Hematopoietic multipotent progenitor cell (in vitro differentiated cells): ENCODE data around the gene TANGO2. TPM values are rescaled to one million over a fixed set of nuclear protein-coding genes. Genes with fewer than 3 reads are reported as not detected.

Experiments used
- DNase-seq, 3 donors: peaks; one replicate each; pipeline ENCODE4 v3.0.0-alpha.2; 2011 to 2015; ENCODE audit warnings: low read depth in 2 of 3, low spot score in 2 of 3
- total RNA-seq: library from RNA; depleted of rRNA; stranded (reverse); fragments of >200 nt; gene quantifications from one replicate; pipeline ENCODE4 v1.2.3, GENCODE V29; 2012

Gene TANGO2
- total RNA-seq, 1 donor = 63.6 TPM

DNA sequence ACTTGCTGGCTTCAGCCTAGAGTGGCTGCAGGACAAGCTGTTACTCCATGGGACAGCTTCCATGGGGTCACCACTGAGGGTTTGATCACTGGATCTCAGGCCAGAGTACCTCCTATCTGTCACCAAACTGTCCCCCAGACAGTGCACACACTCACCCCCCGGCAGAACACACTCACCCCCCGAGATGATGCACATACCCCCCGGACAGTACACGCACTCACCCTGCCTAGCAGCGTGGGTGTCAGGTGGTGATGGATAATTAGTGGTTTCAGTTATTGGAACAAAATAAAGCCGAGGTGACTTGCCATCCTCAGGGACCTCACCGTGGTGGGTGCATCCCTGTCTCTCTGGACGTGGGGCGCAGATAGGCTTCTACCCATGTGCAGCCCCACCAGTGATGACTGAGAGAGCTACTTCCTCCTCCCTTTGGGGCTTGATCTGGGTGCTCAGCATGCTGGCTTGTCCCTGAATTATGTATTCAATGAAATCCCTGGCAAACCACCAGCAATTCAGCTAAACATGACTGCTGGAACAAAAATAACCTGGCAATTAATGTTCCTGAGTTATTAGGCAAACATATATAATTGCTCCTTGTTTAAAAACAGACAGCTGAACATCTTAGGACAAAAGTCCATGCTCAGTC lies 18.9 kb downstream of the TANGO2 start:
- no peak for DNase-seq

DNA sequence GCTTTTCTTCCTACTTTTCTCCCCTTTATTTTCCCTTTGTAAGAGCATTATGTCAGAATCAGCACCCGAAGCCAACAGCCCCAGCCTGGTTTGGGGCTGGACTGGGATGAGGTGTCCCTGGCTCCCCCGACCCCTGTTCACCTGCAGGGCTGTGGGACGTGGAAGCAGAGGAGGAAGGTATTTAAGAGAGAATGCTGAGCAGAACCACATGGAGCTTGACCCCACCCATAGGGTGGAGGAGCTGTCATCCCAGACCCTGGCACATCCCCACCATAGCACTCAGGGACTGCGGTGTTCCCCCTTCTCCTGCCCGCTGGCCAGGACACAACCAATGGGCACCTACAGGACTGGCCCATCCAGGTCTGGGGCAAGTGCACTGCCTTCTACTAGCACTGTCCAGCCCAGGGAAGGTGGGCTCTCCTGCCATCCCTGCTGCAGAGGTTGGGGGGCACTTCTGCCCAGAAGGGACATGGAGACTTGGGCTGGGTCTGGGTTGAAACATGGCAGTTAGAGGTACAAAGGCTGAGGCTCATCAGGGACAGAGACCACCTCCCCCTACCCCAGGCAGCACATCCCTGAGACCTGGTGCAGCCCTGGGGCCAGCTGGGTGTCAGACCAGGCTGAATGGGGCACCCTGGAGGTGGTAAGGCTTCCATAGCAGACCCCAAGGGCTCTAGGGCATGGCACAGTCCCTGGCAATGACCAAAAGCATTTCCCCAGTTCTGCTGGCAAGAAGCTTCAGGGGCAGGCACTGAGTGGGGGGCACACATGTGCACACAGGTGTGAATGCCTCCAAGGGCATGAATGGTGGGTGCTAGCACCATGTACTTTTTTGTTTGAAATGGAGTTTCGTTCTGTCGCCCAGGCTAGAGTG lies 19.7 kb downstream of the TANGO2 start:
- DNase-seq = no peak

DNA sequence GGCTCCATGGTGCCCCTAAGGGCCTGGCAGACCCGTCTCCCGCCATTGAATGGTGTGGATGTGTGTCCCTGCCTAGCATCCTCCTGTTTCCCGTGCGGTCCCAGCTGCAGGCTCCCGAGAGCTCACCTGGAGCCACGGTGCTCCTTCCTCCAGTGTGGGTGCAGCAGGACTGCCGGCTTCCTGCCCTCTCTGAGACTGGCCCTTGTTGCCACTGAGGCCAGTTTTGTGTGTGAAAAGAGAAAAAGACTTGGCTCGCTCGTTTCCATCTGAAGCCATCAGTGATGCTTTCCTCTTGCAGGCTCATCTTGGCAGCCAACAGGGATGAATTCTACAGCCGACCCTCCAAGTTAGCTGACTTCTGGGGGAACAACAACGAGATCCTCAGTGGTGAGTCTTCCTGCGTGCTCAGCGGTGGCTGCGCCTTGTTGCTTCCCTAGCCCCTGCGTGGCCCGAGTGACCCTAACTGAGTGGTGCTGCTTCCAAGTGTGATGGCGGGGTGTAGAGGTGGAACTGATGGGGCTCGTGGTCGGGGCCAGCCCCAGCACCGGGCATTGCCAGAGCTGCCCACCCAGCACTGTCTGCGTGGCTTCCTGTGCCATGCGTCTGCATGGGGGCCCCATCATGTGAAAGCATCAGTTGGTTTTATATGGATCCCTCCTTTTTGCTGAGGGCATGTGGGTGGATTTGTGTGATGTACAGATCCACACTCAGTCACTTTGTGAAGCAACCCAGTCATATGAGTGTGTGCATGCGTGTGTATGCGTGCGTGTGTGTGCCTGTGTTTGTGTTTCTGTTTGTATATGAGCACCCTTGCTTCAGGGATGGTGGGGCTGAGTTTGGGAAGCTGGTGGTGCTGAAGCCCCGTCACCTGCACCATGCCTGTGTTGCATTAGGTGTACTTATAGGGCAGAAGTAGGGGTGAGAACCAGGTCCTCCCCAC lies 22.4 kb downstream of the TANGO2 start:
- no peak for DNase-seq

DNA sequence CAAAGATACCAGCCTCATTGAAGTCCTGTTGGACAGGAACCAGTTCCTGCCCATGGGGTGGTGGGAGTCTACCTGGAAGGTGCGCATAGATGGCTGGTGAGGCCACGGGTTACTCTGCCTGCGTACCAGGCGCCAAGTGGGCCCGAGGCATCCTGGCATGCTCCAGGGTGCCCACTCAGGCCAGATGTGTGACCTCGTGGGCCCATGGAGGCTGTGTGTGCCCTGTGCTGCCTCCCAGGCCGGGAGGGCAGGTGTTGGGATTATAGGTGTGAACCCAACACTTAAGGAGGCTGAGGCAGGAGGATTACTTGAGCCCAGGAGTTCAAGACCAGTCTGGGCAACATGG lies 23.1 kb downstream of the TANGO2 start:
- no peak for DNase-seq

DNA sequence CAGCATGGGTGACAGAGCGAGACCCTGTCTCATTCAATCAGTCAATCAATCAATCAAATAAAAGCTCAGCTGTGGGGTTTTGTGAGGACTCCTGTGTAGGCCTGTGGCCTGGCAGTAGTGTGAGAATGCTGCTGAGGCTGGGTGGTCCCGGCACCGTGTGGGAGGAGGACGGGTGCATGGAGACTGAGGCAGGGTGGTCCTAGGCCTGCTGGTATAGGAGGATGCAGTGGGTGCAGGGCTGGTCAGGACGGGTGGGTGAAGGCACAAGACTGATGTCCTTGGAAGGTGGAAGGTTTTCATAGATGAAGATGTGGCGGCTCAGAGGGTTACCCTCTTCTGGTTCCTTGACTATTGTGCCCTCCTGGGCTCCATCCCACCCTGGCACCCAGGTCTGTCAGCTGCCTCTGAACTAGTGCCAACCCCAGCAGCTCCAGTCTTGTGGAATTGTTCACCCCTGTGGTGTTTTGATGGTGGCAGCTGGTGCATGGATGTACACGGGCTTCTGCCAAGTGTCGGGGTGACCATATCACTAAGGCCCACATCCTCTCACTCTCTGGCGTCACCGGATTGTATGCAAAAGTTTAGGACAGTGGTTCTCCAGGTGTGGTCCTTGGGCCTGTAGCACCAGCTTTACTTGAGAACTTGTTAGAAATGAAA lies 23.7 kb downstream of the TANGO2 start:
- DNase-seq = no peak

DNA sequence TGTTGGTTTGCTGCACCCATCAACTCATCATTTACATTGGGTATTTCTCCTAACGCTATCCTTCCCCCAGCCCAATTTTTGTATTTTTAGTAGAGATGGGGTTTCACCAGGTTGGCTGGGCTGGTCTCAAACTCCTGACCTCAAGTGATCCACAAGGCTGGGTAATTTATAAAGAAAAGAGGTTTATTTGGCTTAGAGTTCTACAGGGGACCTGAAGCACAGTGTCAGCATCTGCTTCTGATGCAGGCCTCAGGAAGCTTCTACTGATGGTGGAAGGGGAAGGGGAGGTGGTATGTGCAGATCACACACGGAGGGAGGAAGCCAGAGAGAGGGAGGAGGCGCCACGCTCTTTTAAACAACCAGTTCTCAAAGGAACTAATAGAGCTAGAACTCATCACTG lies 25.8 kb downstream of the TANGO2 start:
- DNase-seq = no peak

DNA sequence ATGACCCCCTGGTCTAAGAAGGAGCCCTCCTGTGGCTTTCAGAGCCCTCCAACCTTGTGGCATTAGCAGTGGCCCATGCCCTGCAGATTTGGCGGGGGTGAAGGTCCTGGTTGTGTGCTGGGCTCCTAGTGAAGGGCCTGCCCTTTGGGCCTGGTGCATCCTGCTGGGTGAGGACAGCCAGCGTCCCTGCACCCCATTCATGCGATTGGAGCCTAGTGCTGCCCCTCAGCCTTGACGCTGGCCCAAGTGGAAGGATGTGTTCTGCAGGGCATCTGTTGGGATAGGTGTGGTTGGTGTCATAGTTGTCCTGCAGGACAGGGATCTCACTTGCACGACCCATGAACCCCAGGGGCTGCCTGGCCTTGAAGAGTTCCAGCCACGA lies 31.0 kb downstream of the TANGO2 start:
- DNase-seq = no peak

- DNase-seq = no peak
Measured at GRCh38 chr22:20052309-20053259, 31.7 kb downstream of the TANGO2 start.

DNA sequence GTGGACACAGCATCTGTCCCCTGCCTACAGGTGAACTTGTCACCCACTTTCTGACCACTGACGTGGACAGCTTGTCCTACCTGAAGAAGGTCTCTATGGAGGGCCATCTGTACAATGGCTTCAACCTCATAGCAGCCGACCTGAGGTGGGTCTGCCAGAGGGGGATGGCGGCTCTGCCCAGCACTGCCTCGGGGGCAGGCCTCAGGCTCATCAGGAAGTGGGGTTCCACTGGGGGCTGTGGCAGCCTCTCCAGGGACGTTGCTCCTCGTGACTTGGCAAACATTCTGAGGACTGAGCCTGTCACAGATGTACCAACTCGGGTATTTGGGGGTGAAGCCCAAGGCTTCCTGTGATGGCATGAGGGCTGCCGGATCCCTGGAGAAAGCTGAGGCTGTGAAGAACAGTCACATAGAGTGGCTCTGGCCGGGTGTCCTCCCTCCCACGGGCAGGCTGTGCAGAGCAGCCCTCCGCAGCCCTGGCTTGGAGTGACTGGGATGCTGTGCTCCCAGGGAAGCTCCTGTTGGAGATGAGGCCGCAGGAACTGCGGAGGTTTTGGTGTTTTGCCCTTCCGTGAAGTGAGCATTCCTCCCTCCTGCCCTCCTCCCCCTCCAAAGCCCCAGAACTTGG lies 32.6 kb downstream of the TANGO2 start:
- DNase-seq = no peak

- DNase-seq = no peak
Measured at GRCh38 chr22:20054034-20054427, 33.1 kb downstream of the TANGO2 start.

DNA sequence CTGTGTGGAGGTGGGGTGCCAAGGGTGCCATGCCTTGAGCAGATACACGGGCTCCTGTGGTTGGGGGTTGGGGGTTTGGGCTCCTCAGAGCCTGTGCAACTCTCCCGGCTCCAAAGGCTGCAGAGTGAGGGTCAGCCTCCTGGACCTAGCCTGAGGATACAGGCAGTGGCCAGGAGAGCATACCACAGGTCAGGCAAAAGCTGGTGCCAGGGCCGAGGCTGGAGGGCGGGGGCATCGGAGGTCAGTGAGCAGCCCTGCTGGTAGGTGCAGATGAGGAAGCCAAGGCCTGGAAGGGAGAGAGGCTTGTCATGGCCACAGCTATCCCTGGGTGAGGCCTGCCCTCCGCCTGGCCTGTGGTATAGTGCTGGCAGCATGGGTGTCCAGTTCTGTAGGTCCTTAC lies 33.6 kb downstream of the TANGO2 start:
- DNase-seq = no peak

DNA sequence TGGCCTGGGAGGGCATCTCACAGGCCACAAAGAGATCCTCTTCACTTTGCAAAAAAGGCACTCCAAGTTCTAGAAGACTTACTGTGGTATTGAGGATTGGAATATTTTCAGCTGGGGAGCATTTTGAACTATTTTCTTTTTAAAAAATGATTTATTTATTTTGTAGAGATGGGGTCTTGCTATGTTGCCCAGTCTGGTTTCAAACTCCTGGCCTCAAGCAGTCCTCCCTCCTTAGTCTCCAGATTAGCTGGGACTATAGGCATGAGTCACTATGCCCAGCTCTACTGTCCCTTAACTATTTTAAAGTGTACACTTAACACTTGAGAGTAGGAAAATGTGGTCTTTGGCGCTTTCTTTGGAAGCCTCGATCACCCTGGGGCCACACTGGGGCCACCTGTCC lies 34.2 kb downstream of the TANGO2 start:
- DNase-seq = no peak

DNA sequence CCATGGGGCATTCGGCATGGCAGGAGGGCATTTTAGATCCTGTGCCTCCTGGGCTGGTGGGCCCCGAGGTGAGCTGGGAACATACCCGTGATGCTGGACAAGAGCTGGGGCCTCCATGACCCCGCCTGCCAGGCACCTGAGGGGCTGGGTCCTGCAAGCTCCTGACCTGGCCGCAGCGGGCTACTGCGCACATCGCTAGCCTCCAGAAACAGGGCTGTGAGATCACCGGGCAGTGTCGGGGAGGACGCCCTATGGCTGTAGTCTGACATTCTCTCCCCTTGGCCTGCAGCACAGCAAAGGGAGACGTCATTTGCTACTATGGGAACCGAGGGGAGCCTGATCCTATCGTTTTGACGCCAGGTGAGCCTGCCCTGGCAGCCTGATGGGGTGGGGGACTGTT lies 34.7 kb downstream of the TANGO2 start:
- no peak for DNase-seq

DNA sequence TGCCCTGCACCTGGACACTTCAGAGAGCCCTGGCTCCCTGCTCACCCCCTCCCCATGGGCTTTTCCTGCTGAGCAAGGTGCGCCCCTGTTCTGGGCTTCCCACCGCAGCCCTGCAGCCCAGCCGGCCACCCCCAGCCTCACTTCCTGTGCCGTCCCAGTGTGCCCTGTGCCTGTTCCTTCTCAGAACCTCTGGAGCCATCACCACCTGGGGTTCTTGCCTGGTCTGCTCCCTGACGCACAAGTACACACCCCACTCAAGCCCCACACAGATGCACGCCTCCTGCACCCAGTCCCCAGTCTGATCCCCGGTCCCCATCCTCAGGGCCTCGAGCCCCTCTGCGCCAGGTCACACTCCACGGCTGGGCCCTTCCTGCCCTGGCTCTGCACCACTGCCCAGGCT lies 35.3 kb downstream of the TANGO2 start:
- DNase-seq = no peak

GRCh38 chr22:20056696-20057386 lies 35.9 kb downstream of the TANGO2 start:
- no peak for DNase-seq

DNA sequence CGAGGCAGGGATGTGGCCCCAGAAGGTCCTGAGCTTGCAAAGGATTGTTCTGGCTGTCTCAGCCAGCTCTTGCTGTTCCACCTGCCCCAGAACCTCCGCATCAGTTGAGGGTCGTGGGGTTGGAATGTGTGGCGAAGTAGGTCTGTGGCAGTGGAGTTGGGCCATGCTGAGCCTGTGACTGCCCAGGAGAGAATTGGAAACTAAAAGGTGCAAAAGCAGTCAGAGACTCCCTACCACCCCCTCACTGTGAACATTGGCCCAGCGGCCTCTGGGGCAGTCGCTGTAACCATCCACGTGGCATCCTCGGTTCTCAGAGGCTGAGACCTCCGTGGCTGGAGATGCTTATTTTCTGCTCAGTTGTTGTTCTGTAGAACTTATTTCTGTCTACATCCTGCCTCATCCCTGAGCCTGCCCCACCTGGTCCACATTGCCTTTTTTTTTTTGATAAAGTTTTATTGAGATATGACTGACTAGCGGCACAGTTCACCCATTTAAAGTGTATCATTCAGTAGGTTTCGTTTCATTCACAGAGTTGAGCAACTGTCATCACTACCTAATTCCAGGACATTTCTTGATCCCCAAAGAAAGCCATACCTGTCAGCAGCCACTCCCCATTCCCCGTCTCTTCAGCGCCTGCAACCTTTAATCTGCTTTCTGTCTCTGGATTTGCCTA lies 36.8 kb downstream of the TANGO2 start:
- DNase-seq = no peak

GRCh38 chr22:20058989-20059770 lies 38.3 kb downstream of the TANGO2 start:
- DNase-seq = no peak
